HepG2 (cell line): ENCODE data around the gene SLC17A9. TPM values are rescaled to one million over a fixed set of nuclear protein-coding genes. Genes with fewer than 3 reads are reported as not detected.

Experiments
- ATF7-NPFF ChIP-seq: sonication (generic); formaldehyde crosslinking; IDR thresholded peaks from 2 replicates; pipeline ENCODE4 v1.8.1; 2023; ENCODE audit warnings: mild to moderate bottlenecking, low read depth, missing genetic modification reagents, moderate library complexity
- GABPB1 ChIP-seq: IDR thresholded peaks from 2 replicates; pipeline ENCODE4 v1.6.1; 2016; ENCODE audit warnings: mild to moderate bottlenecking, missing genetic modification reagents, moderate library complexity, missing compliant biosample characterization
- GPBP1L1 ChIP-seq: sonication (generic); formaldehyde crosslinking; IDR thresholded peaks from 2 replicates; pipeline ENCODE4 v1.5.0; 2020; ENCODE audit warnings: mild to moderate bottlenecking, missing genetic modification reagents
- KLF15 ChIP-seq: sonication (generic); formaldehyde crosslinking; IDR thresholded peaks from 2 replicates; pipeline ENCODE4 v1.8.1; 2023; ENCODE audit warnings: borderline replicate concordance, mild to moderate bottlenecking, inconsistent platforms, missing genetic modification reagents, mixed read lengths
- MLLT10 ChIP-seq: sonication (generic); formaldehyde crosslinking; IDR thresholded peaks from 2 replicates; pipeline ENCODE4 v1.4.0; 2020; ENCODE audit warnings: missing genetic modification reagents
- PHF20 ChIP-seq: sonication (generic); formaldehyde crosslinking; IDR thresholded peaks from 2 replicates; pipeline ENCODE4 v1.5.0; 2020; ENCODE audit warnings: mild to moderate bottlenecking, missing genetic modification reagents
- RBAK ChIP-seq: sonication (generic); formaldehyde crosslinking; IDR thresholded peaks from 2 replicates; pipeline ENCODE4 v1.5.1; 2020; ENCODE audit warnings: mild to moderate bottlenecking, missing genetic modification reagents
- RXRA ChIP-seq: sonication (generic); formaldehyde crosslinking; IDR thresholded peaks from 2 replicates; pipeline ENCODE4 v1.5.1; 2020; ENCODE audit warnings: missing genetic modification reagents
- SRSF1 ChIP-seq: fragments of 200-400 bp; formaldehyde crosslinking; optimal IDR thresholded peaks from 2 replicates; pipeline ENCODE3; 2017; ENCODE audit warnings: mild to moderate bottlenecking, low read depth, low read length, moderate library complexity
- TBX3 ChIP-seq: fragments of 450-650 bp; IDR thresholded peaks from 2 replicates; pipeline ENCODE4 v1.6.1; 2017; ENCODE audit warnings: antibody characterized with exemption, mild to moderate bottlenecking, inconsistent platforms, borderline replicate concordance
- TERF1 ChIP-seq: sonication (generic); formaldehyde crosslinking; IDR thresholded peaks from 2 replicates; pipeline ENCODE4 v1.8.0; 2022; ENCODE audit warnings: mild to moderate bottlenecking, missing genetic modification reagents, moderate library complexity
- ZNF101 ChIP-seq: sonication (generic); formaldehyde crosslinking; IDR thresholded peaks from 2 replicates; pipeline ENCODE4 v1.4.0; 2020; ENCODE audit warnings: mild to moderate bottlenecking, low read depth, missing genetic modification reagents, borderline replicate concordance
- ZNF251 ChIP-seq: sonication (generic); formaldehyde crosslinking; IDR thresholded peaks from 2 replicates; pipeline ENCODE4 v1.9.0; 2021; ENCODE audit warnings: mild to moderate bottlenecking, missing genetic modification reagents
- ZNF530 ChIP-seq: sonication (generic); formaldehyde crosslinking; IDR thresholded peaks from 2 replicates; pipeline ENCODE4 v1.5.0; 2020; ENCODE audit warnings: low read depth, mild to moderate bottlenecking, missing genetic modification reagents
- ZNF546 ChIP-seq: sonication (generic); formaldehyde crosslinking; conservative IDR thresholded peaks from 2 replicates; pipeline ENCODE4 v1.8.1; 2023; ENCODE audit warnings: mild to moderate bottlenecking, missing genetic modification reagents
- ZNF674 ChIP-seq: sonication (generic); formaldehyde crosslinking; IDR thresholded peaks from 2 replicates; pipeline ENCODE4 v1.5.0; 2020; ENCODE audit warnings: low read depth, mild to moderate bottlenecking, missing genetic modification reagents
- polyA plus RNA-seq, 8 experiments: library from polyadenylated mRNA; depleted of rRNA in 3 of 8; stranded (reverse) in 7 of 8; unstranded in 1 of 8; fragments of >200 nt; fragmentation: Illumina TruSeq in 4 of 8; extraction: Trizol in 4 of 8; gene quantifications; 2 replicates each; pipeline versions ENCODE4 v1.2.1 to v1.2.3, GENCODE V29; 2011 to 2016; ENCODE audit warnings: low read depth in 4 of 8, missing spikeins in 1 of 8, mixed read lengths in 1 of 8; ENCODE audit not compliant: insufficient read depth in 1 of 8
- total RNA-seq, 5 experiments: library from RNA; depleted of rRNA; stranded (reverse); fragments of >200 nt; fragmentation: Illumina TruSeq; extraction: Trizol; gene quantifications; 2 replicates each; pipeline ENCODE4 v1.2.3, GENCODE V29; 2016; ENCODE audit warnings: low read depth in 1 of 5
- TF ChIP-seq, protein P1 (sequence below): sonication (generic); formaldehyde crosslinking; IDR thresholded peaks from 2 replicates; pipeline ENCODE4 v1.5.0; 2020; ENCODE audit warnings: mild to moderate bottlenecking, missing genetic modification reagents, borderline replicate concordance
- TF ChIP-seq, protein P2 (sequence below): sonication (generic); formaldehyde crosslinking; IDR thresholded peaks from 2 replicates; pipeline ENCODE4 v1.4.0; 2020; ENCODE audit warnings: missing genetic modification reagents

The SLC17A9 gene
- total and polyA plus RNA-seq, 2 of the 13 experiments (the other 11 are each of a cell fraction or from before 2014, with no cell fraction given) = 110 to 191 TPM

- TF ChIP-seq GPBP1L1 (CRISPR knock-in tag) = no peak
- TF ChIP-seq, protein P1, sequence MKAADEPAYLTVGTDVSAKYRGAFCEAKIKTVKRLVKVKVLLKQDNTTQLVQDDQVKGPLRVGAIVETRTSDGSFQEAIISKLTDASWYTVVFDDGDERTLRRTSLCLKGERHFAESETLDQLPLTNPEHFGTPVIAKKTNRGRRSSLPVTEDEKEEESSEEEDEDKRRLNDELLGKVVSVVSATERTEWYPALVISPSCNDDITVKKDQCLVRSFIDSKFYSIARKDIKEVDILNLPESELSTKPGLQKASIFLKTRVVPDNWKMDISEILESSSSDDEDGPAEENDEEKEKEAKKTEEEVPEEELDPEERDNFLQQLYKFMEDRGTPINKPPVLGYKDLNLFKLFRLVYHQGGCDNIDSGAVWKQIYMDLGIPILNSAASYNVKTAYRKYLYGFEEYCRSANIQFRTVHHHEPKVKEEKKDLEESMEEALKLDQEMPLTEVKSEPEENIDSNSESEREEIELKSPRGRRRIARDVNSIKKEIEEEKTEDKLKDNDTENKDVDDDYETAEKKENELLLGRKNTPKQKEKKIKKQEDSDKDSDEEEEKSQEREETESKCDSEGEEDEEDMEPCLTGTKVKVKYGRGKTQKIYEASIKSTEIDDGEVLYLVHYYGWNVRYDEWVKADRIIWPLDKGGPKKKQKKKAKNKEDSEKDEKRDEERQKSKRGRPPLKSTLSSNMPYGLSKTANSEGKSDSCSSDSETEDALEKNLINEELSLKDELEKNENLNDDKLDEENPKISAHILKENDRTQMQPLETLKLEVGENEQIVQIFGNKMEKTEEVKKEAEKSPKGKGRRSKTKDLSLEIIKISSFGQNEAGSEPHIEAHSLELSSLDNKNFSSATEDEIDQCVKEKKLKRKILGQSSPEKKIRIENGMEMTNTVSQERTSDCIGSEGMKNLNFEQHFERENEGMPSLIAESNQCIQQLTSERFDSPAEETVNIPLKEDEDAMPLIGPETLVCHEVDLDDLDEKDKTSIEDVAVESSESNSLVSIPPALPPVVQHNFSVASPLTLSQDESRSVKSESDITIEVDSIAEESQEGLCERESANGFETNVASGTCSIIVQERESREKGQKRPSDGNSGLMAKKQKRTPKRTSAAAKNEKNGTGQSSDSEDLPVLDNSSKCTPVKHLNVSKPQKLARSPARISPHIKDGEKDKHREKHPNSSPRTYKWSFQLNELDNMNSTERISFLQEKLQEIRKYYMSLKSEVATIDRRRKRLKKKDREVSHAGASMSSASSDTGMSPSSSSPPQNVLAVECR = peak; percentile 89; the same call in 1 of the 2 replicates
- peak; percentile 79; the same call in 1 of the 2 replicates for TF ChIP-seq RBAK (CRISPR knock-in tag)
- TF ChIP-seq RXRA = peak; percentile 60; the same call in 1 of the 2 replicates
- TF ChIP-seq TBX3 = no peak; the same call in 1 of the 2 replicates
- peak; percentile 78 for TF ChIP-seq PHF20
- peak; percentile 99 for TF ChIP-seq ATF7-NPFF
- TF ChIP-seq, protein P2, sequence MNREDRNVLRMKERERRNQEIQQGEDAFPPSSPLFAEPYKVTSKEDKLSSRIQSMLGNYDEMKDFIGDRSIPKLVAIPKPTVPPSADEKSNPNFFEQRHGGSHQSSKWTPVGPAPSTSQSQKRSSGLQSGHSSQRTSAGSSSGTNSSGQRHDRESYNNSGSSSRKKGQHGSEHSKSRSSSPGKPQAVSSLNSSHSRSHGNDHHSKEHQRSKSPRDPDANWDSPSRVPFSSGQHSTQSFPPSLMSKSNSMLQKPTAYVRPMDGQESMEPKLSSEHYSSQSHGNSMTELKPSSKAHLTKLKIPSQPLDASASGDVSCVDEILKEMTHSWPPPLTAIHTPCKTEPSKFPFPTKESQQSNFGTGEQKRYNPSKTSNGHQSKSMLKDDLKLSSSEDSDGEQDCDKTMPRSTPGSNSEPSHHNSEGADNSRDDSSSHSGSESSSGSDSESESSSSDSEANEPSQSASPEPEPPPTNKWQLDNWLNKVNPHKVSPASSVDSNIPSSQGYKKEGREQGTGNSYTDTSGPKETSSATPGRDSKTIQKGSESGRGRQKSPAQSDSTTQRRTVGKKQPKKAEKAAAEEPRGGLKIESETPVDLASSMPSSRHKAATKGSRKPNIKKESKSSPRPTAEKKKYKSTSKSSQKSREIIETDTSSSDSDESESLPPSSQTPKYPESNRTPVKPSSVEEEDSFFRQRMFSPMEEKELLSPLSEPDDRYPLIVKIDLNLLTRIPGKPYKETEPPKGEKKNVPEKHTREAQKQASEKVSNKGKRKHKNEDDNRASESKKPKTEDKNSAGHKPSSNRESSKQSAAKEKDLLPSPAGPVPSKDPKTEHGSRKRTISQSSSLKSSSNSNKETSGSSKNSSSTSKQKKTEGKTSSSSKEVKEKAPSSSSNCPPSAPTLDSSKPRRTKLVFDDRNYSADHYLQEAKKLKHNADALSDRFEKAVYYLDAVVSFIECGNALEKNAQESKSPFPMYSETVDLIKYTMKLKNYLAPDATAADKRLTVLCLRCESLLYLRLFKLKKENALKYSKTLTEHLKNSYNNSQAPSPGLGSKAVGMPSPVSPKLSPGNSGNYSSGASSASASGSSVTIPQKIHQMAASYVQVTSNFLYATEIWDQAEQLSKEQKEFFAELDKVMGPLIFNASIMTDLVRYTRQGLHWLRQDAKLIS (CRISPR knock-in tag) = no peak; the same call in 1 of the 2 replicates
- peak; percentile 82 for TF ChIP-seq GABPB1 (CRISPR knock-in tag)
- peak; percentile 98 for TF ChIP-seq ZNF546 (CRISPR knock-in tag)
- peak; percentile 96 for TF ChIP-seq ZNF101 (CRISPR knock-in tag)
- TF ChIP-seq ZNF530 (CRISPR knock-in tag) = peak; percentile 95
- TF ChIP-seq TERF1 = no peak
- peak; percentile 40 for TF ChIP-seq SRSF1
- peak; percentile 66 for TF ChIP-seq KLF15
- TF ChIP-seq ZNF251 = peak; percentile 86; the same call in 1 of the 2 replicates
- TF ChIP-seq ZNF674 (CRISPR knock-in tag) = no peak
- no peak for TF ChIP-seq MLLT10 (CRISPR knock-in tag)
Measured at GRCh38 chr20:62953839-62954703, 1.6 kb downstream of the SLC17A9 start (continued).
